Naive thymus-derived CD8-positive, alpha-beta T cell (primary cell): ENCODE data around the gene VARS2. TPM values are rescaled to one million over a fixed set of nuclear protein-coding genes. Genes with fewer than 3 reads are reported as not detected.

Experiments
- ATAC-seq, 2 donors: fragments of 150-1000 bp; cut with Tn5 transposase in 1 of 2; sonication (Bioruptor Pico), chemical (Tn5 transposase) in 1 of 2; 1 replicate in 1 of 2; 2 replicates in 1 of 2; pipeline ENCODE4 v1.10.0; 2021; ENCODE audit warnings: mild to moderate bottlenecking in 2 of 2, moderate library complexity in 2 of 2
- POLR2A ChIA-PET: fragments of 350-600 bp; sonication (Branson Sonifier 250); formaldehyde crosslinking; loops from one replicate; lab custom pipeline; 2021; ENCODE audit warnings: antibody characterized with exemption; lab: Charles Lee
- DNase-seq, 10 donors: peaks; one replicate each; pipeline versions ENCODE4 v3.0.0 to v3.0.0-alpha.2; 2020 to 2022
- H3K27ac Mint-ChIP-seq, 10 donors: one replicate each; pipeline ENCODE4 v1.8.0; 2020 to 2022; ENCODE audit warnings: mild to moderate bottlenecking in 10 of 10, mixed read lengths in 10 of 10, moderate library complexity in 4 of 10, inconsistent platforms in 1 of 10
- H3K27me3 Mint-ChIP-seq, 5 donors: one replicate each; pipeline ENCODE4 v1.8.0; 2021 to 2022; ENCODE audit warnings: mixed read lengths in 5 of 5
- H3K36me3 Mint-ChIP-seq, 3 donors: one replicate each; pipeline ENCODE4 v1.8.0; 2020 to 2022; ENCODE audit warnings: mixed read lengths in 3 of 3, mild to moderate bottlenecking in 2 of 3, inconsistent platforms in 1 of 3
- H3K4me1 Mint-ChIP-seq, 4 donors: one replicate each; pipeline ENCODE4 v1.8.0; 2021 to 2022; ENCODE audit warnings: mixed read lengths in 4 of 4
- H3K4me3 Mint-ChIP-seq, 10 donors: one replicate each; pipeline ENCODE4 v1.8.0; 2020 to 2022; ENCODE audit warnings: mild to moderate bottlenecking in 10 of 10, mixed read lengths in 10 of 10, moderate library complexity in 6 of 10, inconsistent platforms in 1 of 10
- H3K9me3 Mint-ChIP-seq, 9 donors: one replicate each; pipeline ENCODE4 v1.8.0; 2020 to 2022; ENCODE audit warnings: mixed read lengths in 9 of 9, mild to moderate bottlenecking in 3 of 9, inconsistent platforms in 1 of 9, moderate library complexity in 1 of 9
- polyA plus RNA-seq, 3 donors: library from polyadenylated mRNA; unstranded; fragments of 300-500 nt; fragmentation: Illumina TruSeq; gene quantifications; one replicate each; pipeline ENCODE4 v1.2.3, GENCODE V29; 2021
- total RNA-seq, 8 experiments: library from RNA in 2 of 8; stranded (reverse) in 2 of 8; gene quantifications; one replicate each; pipeline ENCODE4 v1.2.3 and lab custom pipeline; 2021 to 2026

VARS2 gene
- total and polyA plus RNA-seq, 5 experiments from 2014 or later: 14.1 to 53.7 (median 16.3) TPM

DNA sequence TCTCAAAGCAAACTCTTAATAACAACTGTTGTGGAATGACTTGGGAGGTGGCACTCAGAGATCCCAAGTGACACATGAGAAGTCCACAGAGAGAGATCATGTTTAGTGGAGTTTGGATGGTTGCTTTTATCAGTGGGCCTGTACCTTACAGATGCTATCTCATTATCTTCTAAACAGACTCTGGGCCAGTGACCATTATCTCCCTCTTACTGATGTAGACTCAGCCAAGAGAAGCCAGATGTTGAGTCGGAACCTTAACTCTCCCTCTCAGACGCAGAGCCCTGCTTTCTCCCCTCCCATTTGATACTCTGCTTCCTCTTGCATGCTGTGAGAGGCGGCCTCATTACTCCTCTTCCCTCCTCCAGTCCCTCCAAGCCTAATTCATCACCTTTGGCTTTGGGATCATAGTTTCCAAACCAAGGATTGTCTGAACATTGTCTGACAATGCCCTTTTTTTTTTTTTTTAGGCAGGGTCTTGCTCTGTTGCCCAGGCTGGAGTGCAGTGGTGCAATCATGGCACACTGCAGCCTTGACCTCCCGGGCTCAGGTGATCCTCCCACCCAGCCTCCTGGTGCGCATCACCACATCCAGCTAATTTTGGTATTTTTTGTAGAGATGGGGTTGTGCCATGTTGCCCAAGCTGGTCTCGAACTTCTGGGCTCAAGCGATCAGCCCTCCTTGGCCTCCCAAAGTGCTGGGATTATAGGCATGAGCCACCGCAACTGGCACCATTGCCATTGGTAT lies 34.2 kb upstream of the VARS2 start:
- ATAC-seq: no peak
- Mint-ChIP-seq H3K9me3 (no peaks in the 10 kb centered on the region), H3K4me3 (peak overlapping the region in 1 of 10 donors; percentile 38), H3K36me3 (no peaks in the 10 kb centered on the region), H3K27me3 (no peaks in the 10 kb centered on the region), H3K27ac (peak overlapping the region in 6 of 10 donors; percentile 26 to 72 (median 48)), H3K4me1 (peaks cover 19 to 39% (median 28%) of the 10 kb centered on the region in 4 donors)
- POLR2A ChIA-PET: interaction anchor here (1.3 to 1.4 kb wide), 2 partner anchors 50 to 53 kb away, joined by 3 to 4 read pairs; no protein-coding TSS in a partner anchor
- DNase-seq: no peak

- no peak for ATAC-seq
- peak overlapping the region in 7 of 10 donors; percentile 11 to 89 (median 73) for H3K27ac Mint-ChIP-seq
- no peaks in the 10 kb centered on the region for H3K36me3 Mint-ChIP-seq
- no peaks in the 10 kb centered on the region for H3K9me3 Mint-ChIP-seq
- H3K27me3 Mint-ChIP-seq: no peaks in the 10 kb centered on the region
- H3K4me3 Mint-ChIP-seq: peak overlapping the region in 1 of 10 donors; percentile 56
- POLR2A ChIA-PET: interaction anchor here (0.5 to 1.4 kb wide), 3 partner anchors 54 to 207 kb away, joined by 3 to 4 read pairs (median 3); no protein-coding TSS in a partner anchor
- DNase-seq: no peak
- peaks cover 27 to 49% (median 37%) of the 10 kb centered on the region in 4 donors for H3K4me1 Mint-ChIP-seq
These were observed 33.3 kb upstream of the VARS2 start for GRCh38 chr6:30880698-30881252.

DNA sequence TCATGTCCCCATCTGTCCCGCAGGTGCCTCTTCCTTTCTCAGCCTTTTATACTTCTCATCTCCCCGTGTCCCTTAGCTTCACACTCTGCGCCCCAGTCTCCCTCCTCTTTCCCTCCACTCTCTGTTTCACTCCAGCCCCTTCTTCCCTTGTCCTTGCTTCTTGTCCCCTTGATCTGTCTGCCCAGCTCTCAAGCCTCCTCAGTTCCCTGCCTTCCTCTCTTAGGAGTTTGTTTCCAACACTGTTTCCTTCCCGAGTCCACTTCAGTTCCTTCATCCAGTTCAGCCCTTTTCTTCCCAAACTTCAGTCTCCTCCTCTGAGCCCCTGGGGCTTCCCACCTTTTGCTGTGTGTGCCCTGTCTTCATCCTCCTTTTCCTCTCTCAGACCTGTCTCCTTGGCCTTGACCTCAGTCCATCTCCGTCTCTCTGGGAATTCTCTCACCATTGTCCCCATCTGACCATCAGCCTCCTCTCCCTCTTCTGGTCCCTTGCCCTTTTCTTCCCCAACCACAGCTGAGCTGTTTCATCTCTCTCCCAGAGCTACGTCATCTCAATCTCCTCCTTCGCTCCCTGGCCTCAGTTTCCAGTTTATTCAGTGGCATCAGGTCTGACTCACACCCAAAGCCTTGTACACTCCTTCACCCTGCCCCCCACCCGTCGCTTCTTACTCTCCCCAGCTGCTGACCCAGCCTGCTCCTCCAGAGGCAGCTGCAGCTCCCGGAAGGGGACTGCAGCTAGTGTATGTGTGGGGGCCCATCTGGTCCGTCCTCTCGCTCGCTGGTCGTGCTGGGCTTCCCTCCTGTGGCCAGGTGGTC lies 32.4 kb upstream of the VARS2 start:
- H3K4me3 Mint-ChIP-seq: peak overlapping the region in 7 of 10 donors; percentile 1 to 60 (median 13)
- H3K4me1 Mint-ChIP-seq: peaks cover 32 to 54% (median 43%) of the 10 kb centered on the region in 4 donors
- H3K27ac Mint-ChIP-seq: peak overlapping the region; percentile 32 to 89 (median 66)
- ATAC-seq: no peak
- no peaks in the 10 kb centered on the region for H3K36me3 Mint-ChIP-seq
- POLR2A ChIA-PET: interaction anchor here (0.5 to 4.8 kb wide), 10 partner anchors 25 to 373 kb away, joined by 3 to 34 read pairs (median 3); partner anchors contain the start of gene GTF2H4
- DNase-seq: no peak
- H3K9me3 Mint-ChIP-seq: no peaks in the 10 kb centered on the region
- no peaks in the 10 kb centered on the region for H3K27me3 Mint-ChIP-seq

DNA sequence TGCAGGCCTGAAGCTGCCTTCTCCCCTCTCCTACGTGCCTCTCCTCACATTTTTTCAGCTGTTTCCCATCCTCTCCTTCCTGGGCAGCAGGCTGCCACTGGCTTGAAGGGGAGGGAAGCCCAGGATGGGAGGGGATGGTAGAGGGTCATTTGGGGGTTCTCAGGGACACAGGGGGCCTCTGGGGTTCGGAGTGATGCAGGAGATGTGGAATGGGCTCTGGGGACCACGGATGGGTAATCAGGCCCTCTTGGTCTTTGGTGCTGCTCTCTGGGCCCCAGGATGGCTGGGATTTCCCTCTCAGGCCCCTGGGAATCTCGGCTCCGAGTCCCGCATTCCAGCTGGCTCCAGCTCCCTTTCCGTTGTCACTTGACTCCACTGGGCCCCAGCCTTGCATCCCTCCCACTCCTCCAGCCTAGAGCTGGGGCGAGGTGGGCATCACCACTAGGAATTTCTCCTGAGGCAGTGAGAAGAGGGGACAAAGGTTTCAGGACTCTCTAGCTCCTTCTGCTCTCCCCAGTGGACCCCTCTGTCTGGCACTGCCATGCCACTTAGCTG lies 31.8 kb upstream of the VARS2 start:
- DNase-seq: no peak
- no peaks in the 10 kb centered on the region for H3K36me3 Mint-ChIP-seq

GRCh38 chr6:30882759-30883684 lies 31.0 kb upstream of the VARS2 start:
- Mint-ChIP-seq H3K4me1 (peaks cover 26 to 47% (median 37%) of the 10 kb centered on the region in 4 donors), H3K27ac (peak overlapping the region; percentile 65 to 92 (median 84)), H3K27me3 (no peaks in the 10 kb centered on the region), H3K9me3 (no peaks in the 10 kb centered on the region), H3K4me3 (peak overlapping the region; percentile 70 to 92 (median 78)), H3K36me3 (peaks cover 0 to under 1% (median 0%) of the 10 kb centered on the region in 3 donors)
- ATAC-seq (peak; percentile 43 to 44), DNase-seq (peak in 7 of 10 donors; percentile 23 to 39 (median 32))
- POLR2A ChIA-PET: interaction anchor here (0.5 to 4.8 kb wide), 16 partner anchors 16 to 204 kb away, joined by 3 to 34 read pairs (median 4); partner anchors contain the start of genes FLOT1, GTF2H4, IER3 and VARS2

More for the DNA sequence above, 31.8 kb upstream of the VARS2 start:
- Mint-ChIP-seq H3K9me3 (no peaks in the 10 kb centered on the region), H3K4me1 (peaks cover 31 to 51% (median 44%) of the 10 kb centered on the region in 4 donors), H3K4me3 (no peak overlapping the region), H3K27ac (peak overlapping the region in 6 of 10 donors; percentile 11 to 73 (median 30)), H3K27me3 (no peaks in the 10 kb centered on the region)
- ATAC-seq: no peak
- POLR2A ChIA-PET: interaction anchor here (0.5 to 4.8 kb wide), 9 partner anchors 24 to 374 kb away, joined by 3 to 34 read pairs (median 3); partner anchors contain the start of gene GTF2H4

- Mint-ChIP-seq H3K27ac (peak within 1 kb of the TSS; percentile 58 to 93 (median 88)), H3K27me3 (no peaks in the 10 kb centered on the region), H3K9me3 (no peaks in the 10 kb centered on the region), H3K4me1 (peaks cover 26 to 44% (median 34%) of the 10 kb centered on the region in 4 donors), H3K4me3 (peak within 1 kb of the TSS; percentile 70 to 94 (median 86)), H3K36me3 (peaks cover 0 to 3% (median 0%) of the 10 kb centered on the region in 3 donors)
- DNase-seq: peak in 8 of 10 donors; percentile 23 to 71 (median 36)
- POLR2A ChIA-PET: interaction anchor here (0.6 to 4.8 kb wide), 13 partner anchors 17 to 163 kb away, joined by 3 to 34 read pairs (median 4); partner anchors contain the start of genes FLOT1, GTF2H4, IER3 and VARS2
- peak; percentile 62 to 65 for ATAC-seq
These were observed 30.1 kb upstream of the VARS2 start, which contains the start of gene DDR1 for GRCh38 chr6:30883685-30884520. DDR1 (plus strand) TSS chr6:30884519; CDS start chr6:30888730, 4,211 bp downstream.

- POLR2A ChIA-PET: interaction anchor here (0.6 to 4.8 kb wide), 11 partner anchors 22 to 297 kb away, joined by 3 to 34 read pairs (median 3); partner anchors contain the start of genes FLOT1, GTF2H4, IER3 and VARS2
- Mint-ChIP-seq H3K36me3 (peaks cover 0 to 4% (median 3%) of the 10 kb centered on the region in 3 donors), H3K27me3 (no peaks in the 10 kb centered on the region), H3K9me3 (no peaks in the 10 kb centered on the region), H3K4me1 (peaks cover 26 to 40% (median 34%) of the 10 kb centered on the region in 4 donors), H3K27ac (peak overlapping the region; percentile 58 to 93 (median 82)), H3K4me3 (peak overlapping the region; percentile 70 to 94 (median 84))
- DNase-seq: peak in 8 of 10 donors; percentile 25 to 71 (median 30)
- ATAC-seq: peak; percentile 39 to 41
These were observed 29.2 kb upstream of the VARS2 start for GRCh38 chr6:30884521-30885480.

DNA sequence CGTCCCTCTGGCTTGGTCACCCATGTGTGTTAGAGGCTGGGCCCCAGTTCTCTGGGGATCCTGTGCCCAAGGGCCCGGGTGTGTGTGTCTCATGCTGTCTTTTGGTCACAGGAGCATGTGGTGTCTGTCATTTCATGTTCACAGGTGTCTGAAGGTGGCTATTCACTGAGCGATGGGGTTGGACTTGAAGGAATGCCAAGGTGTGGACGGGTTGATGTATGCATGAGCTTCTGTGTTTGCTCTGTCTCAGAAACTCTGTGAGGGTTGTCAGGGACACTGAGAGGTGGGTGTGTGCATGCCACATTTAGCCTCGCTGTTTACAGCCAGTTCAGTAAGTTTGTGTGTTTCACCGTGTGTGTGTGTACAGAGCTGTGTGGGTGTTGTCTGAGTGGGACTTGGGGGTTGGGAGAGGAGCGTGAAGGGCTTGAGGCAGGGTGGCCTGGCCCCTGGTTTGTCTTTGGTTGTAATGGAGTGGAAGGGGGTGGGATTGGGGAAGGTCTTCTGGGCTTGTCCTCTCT lies 28.5 kb upstream of the VARS2 start:
- ATAC-seq: peak; percentile 13 to 37
- peak overlapping the region; percentile 58 to 93 (median 82) for H3K27ac Mint-ChIP-seq
- POLR2A ChIA-PET: interaction anchor here (1.2 to 4.8 kb wide), 6 partner anchors 21 to 164 kb away, joined by 3 to 34 read pairs (median 12); partner anchors contain the start of genes GTF2H4, IER3 and VARS2
- H3K36me3 Mint-ChIP-seq: peaks cover 0 to 10% (median 3%) of the 10 kb centered on the region in 3 donors
- peaks cover 28 to 39% (median 34%) of the 10 kb centered on the region in 4 donors for H3K4me1 Mint-ChIP-seq
- H3K9me3 Mint-ChIP-seq: no peaks in the 10 kb centered on the region
- H3K4me3 Mint-ChIP-seq: peak overlapping the region; percentile 70 to 94 (median 84)
- peak in 2 of 10 donors; percentile 14 to 21 for DNase-seq
- no peaks in the 10 kb centered on the region for H3K27me3 Mint-ChIP-seq
